H1 (cell line): Measurements from ENCODE around the gene KIF26A.

Experiments
- CREB1 ChIP-seq: IDR thresholded peaks from 2 replicates; pipeline ENCODE4 v1.6.1; 2012; ENCODE audit warnings: inconsistent platforms
- CTCF ChIP-seq, 3 experiments: IDR thresholded peaks; 1 replicate in 2 of 3; 2 replicates in 1 of 3; pipeline versions ENCODE4 v1.5.1 to v1.6.1; 2011; ENCODE audit warnings: low read length in 3 of 3, mild to moderate bottlenecking in 3 of 3, inconsistent platforms in 2 of 3, low read depth in 1 of 3, moderate library complexity in 1 of 3; ENCODE audit not compliant: insufficient read depth in 1 of 3; ENCODE audit errors: control extremely low read depth in 1 of 3
- EP300 ChIP-seq, 2 experiments: IDR thresholded peaks; 1 replicate in 1 of 2; 2 replicates in 1 of 2; pipeline ENCODE4 v1.6.1; 2011 to 2012; ENCODE audit warnings: low read depth in 2 of 2, low read length in 2 of 2, mild to moderate bottlenecking in 2 of 2, borderline replicate concordance in 1 of 2, inconsistent platforms in 1 of 2, moderate library complexity in 1 of 2
- MAFK ChIP-seq: IDR thresholded peaks from 2 replicates; pipeline ENCODE4 v1.6.1; 2012; ENCODE audit warnings: low read depth, mild to moderate bottlenecking, improper control_type of control experiment, low read length
- TAF1 ChIP-seq: IDR thresholded peaks from 2 replicates; pipeline ENCODE4 v1.6.1; 2011; ENCODE audit warnings: mild to moderate bottlenecking, low read depth, low read length

- TF ChIP-seq TAF1, result no peak
- no peak for TF ChIP-seq CTCF (IDR thresholded peaks at IDR 0.05; ENCODE audit: control extremely low read depth in 1 of 3, insufficient read depth in 1 of 3, low read depth in 1 of 3, low read length in 3 of 3)
- no peak for TF ChIP-seq EP300 (IDR thresholded peaks at IDR 0.05; ENCODE audit: borderline replicate concordance in 1 of 2, low read depth in 2 of 2, low read length in 2 of 2)
- no peak for TF ChIP-seq MAFK
- TF ChIP-seq CREB1, result no peak
These were observed 9.4 kb upstream of the KIF26A start for GRCh38 chr14:104128981-104129380.
